DND-41 (cell line): Measurements from ENCODE around the gene DENND5B.
A peak's percentile ranks its signal among the peaks of the same experiment; 100 is the strongest.
"Not testable (repeated sequence)": the region's sequence is repeated elsewhere in the genome, so short reads cannot be mapped to it uniquely, and the experiment has no call there.

ENCODE experiments used
- ATAC-seq: fragments of 200-7000 bp; cut with Tn5 transposase; 3 replicates; pipeline ENCODE4 v1.9.1; 2021; ENCODE audit warnings: low read depth; ENCODE audit not compliant: insufficient read depth
- DNase-seq: peaks from one replicate; pipeline ENCODE4 v3.0.0-alpha.2; 2020
- H2AFZ ChIP-seq: 2 replicates; pipeline ENCODE4 v1.6.0; 2012; ENCODE audit warnings: low read depth, low read length
- H3K27ac ChIP-seq: 2 replicates; pipeline ENCODE4 v1.5.1; 2012; ENCODE audit warnings: low read length, inconsistent platforms
- H3K27me3 ChIP-seq: fragments of 200-600 bp; sonication (generic); 2 replicates; pipeline ENCODE4 v1.6.0; 2012; ENCODE audit warnings: low read length, mild to moderate bottlenecking, inconsistent platforms; ENCODE audit not compliant: insufficient read depth, poor library complexity
- H3K36me3 ChIP-seq: 2 replicates; pipeline ENCODE4 v1.5.1; 2012; ENCODE audit warnings: low read length, inconsistent platforms; ENCODE audit not compliant: insufficient read depth
- H3K4me1 ChIP-seq: 2 replicates; pipeline ENCODE4 v1.5.1; 2012; ENCODE audit warnings: mild to moderate bottlenecking, low read length; ENCODE audit not compliant: insufficient read depth
- H3K4me2 ChIP-seq: 2 replicates; pipeline ENCODE4 v1.6.0; 2012; ENCODE audit warnings: mild to moderate bottlenecking, moderate library complexity, low read length, inconsistent platforms; ENCODE audit not compliant: insufficient read depth
- H3K4me3 ChIP-seq, 2 experiments: fragments of 200-600 bp in 1 of 2; shearing (Covaris generic) in 1 of 2; 2 replicates each; pipeline ENCODE4 v1.5.1; 2012 to 2016; ENCODE audit warnings: inconsistent platforms in 2 of 2, low read length in 2 of 2, mild to moderate bottlenecking in 2 of 2, low read depth in 1 of 2, moderate library complexity in 1 of 2
- H3K79me2 ChIP-seq: 2 replicates; pipeline ENCODE4 v1.6.0; 2012; ENCODE audit warnings: low read length, inconsistent platforms; ENCODE audit not compliant: insufficient read depth
- H3K9ac ChIP-seq: 2 replicates; pipeline ENCODE4 v1.6.0; 2012; ENCODE audit warnings: low read depth, mild to moderate bottlenecking, inconsistent platforms, low read length, moderate library complexity
- H3K9me3 ChIP-seq: 2 replicates; pipeline ENCODE4 v1.5.1; 2012; ENCODE audit warnings: low read length, moderate library complexity, mild to moderate bottlenecking, inconsistent platforms; ENCODE audit not compliant: insufficient read depth, severe bottlenecking
- H4K20me1 ChIP-seq: 2 replicates; pipeline ENCODE4 v1.6.0; 2012; ENCODE audit warnings: low read length; ENCODE audit not compliant: insufficient read depth
- CTCF ChIP-seq: IDR thresholded peaks from 2 replicates; pipeline ENCODE4 v1.5.1; 2012; ENCODE audit warnings: borderline replicate concordance, low read length, moderate library complexity, mild to moderate bottlenecking; ENCODE audit not compliant: poor library complexity, severe bottlenecking; ENCODE audit errors: extremely low read depth
- EZH2 ChIP-seq: IDR thresholded peaks from 3 replicates; pipeline ENCODE4 v1.6.1; 2012; ENCODE audit warnings: borderline replicate concordance, low read depth, mild to moderate bottlenecking, moderate library complexity, low read length, inconsistent platforms; ENCODE audit not compliant: severe bottlenecking

The DENND5B gene

GRCh38 chr12:31557707-31558106, 33.2 kb downstream of the DENND5B start:
- Histone ChIP-seq H3K9ac (no peak overlapping the region), H2AFZ (no peak overlapping the region), H3K36me3 (no peaks in the 10 kb centered on the region), H3K27ac (no peak overlapping the region), H3K27me3 (peaks cover 27% of the 10 kb centered on the region), H4K20me1 (no peaks in the 10 kb centered on the region), H3K4me3 (no peak overlapping the region), H3K4me1 (no peaks in the 10 kb centered on the region), H3K79me2 (no peaks in the 10 kb centered on the region), H3K4me2 (no peak overlapping the region), H3K9me3 (no peaks in the 10 kb centered on the region)
- ATAC-seq (peak; percentile 70), DNase-seq (peak; percentile 33)
- TF ChIP-seq EZH2 (no peak), CTCF (no peak)

- not testable (repeated sequence) for H3K4me2 ChIP-seq, DNase-seq, H3K9ac ChIP-seq, H3K9me3 ChIP-seq, H3K79me2 ChIP-seq, H4K20me1 ChIP-seq, H2AFZ ChIP-seq, H3K4me3 ChIP-seq, H3K36me3 ChIP-seq, H3K27ac ChIP-seq, ATAC-seq, H3K4me1 ChIP-seq
- peaks cover 19% of the 10 kb centered on the region for H3K27me3 ChIP-seq
Observed at GRCh38 chr12:31555466-31555865, 35.5 kb downstream of the DENND5B start.

- H2AFZ ChIP-seq, H3K4me3 ChIP-seq, H3K27me3 ChIP-seq, ATAC-seq, H3K36me3 ChIP-seq, H4K20me1 ChIP-seq, H3K4me2 ChIP-seq, DNase-seq, H3K9ac ChIP-seq, H3K9me3 ChIP-seq, H3K4me1 ChIP-seq, H3K79me2 ChIP-seq, H3K27ac ChIP-seq: not testable (repeated sequence)
Observed at GRCh38 chr12:31550590-31550989, 40.3 kb downstream of the DENND5B start.

GRCh38 chr12:31536672-31537071, 54.3 kb downstream of the DENND5B start:
- no peak overlapping the region for H2AFZ ChIP-seq
- no peak overlapping the region for H3K4me2 ChIP-seq
- TF ChIP-seq EZH2: no peak
- no peak for TF ChIP-seq CTCF
- no peak for DNase-seq
- no peak overlapping the region for H3K9ac ChIP-seq
- H3K4me1 ChIP-seq: no peaks in the 10 kb centered on the region
- peaks cover 11% of the 10 kb centered on the region for H3K27me3 ChIP-seq
- no peak overlapping the region for H3K4me3 ChIP-seq
- ATAC-seq: no peak
- no peaks in the 10 kb centered on the region for H3K9me3 ChIP-seq
- H4K20me1 ChIP-seq: no peaks in the 10 kb centered on the region
- H3K27ac ChIP-seq: no peak overlapping the region
- H3K36me3 ChIP-seq: no peaks in the 10 kb centered on the region
- no peaks in the 10 kb centered on the region for H3K79me2 ChIP-seq
